Measurements from ENCODE around the gene VMAC.

DNA sequence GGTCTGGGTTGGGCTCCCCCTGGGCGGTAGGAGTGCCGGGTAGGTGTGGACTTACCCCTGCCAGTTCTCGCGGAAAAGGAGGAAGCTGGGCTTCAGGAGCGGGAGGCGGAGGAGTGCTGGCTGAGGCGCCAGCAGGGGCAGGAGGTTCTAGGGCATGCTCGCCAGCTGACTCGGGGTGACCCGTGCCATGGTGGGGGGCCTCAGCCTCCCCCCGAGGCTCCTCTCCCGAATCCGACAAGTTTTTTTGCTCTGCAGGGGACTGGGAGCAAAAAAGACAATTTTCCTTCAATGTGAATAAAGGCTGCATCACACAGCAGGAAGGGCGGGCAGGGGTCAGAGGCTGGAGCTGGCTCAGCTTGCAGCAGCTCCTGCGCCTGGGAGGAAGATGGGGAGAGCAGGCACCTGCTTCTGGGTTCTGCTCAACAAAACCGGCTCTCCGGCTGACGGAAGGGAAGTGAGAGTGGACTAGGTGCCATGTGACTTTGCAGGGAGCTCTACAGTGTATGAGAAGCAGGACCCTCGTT, 46.7 kb downstream of the VMAC start:
- TF ChIP-seq EZH2phosphoT487 (IDR thresholded peaks at IDR 0.05; ENCODE audit: low read depth) (no peak), CTCF (IDR thresholded peaks at IDR 0.05; ENCODE audit: low read depth, low read length) (no peak)

Measured in OCI-LY3 (cell line).